ENCODE data around the gene GRHL1. TPM values are rescaled to one million over a fixed set of nuclear protein-coding genes. Genes with fewer than 3 reads are reported as not detected.
A peak's percentile ranks its signal among the peaks of the same experiment; 100 is the strongest.

Gene GRHL1
- total and polyA plus RNA-seq, 2 of the 4 experiments (the other 2 are of a cell fraction) = 0.18 to 0.21 TPM

- ChIA-PET CTCF (no interaction called here), POLR2A (ENCODE audit: unreplicated experiment) (interaction anchor here (0.6 kb wide), 1 partner anchor 434 kb away, joined by 8 read pairs; no protein-coding TSS in a partner anchor)
- Histone ChIP-seq H4K5ac (ENCODE audit: low read depth, low read length) (no peak overlapping the region), H3K4me2 (ENCODE audit: low read depth, low read length) (no peak overlapping the region), H2AK5ac (ENCODE audit: low read depth, low read length) (peak overlapping the region; percentile 1; the same call in 1 of the 2 replicates), H2BK15ac (ENCODE audit: low read depth, low read length) (no peak overlapping the region), H4K20me1 (ENCODE audit: insufficient read depth, low read length) (no peaks in the 10 kb centered on the region), H3K9ac (ENCODE audit: low read depth, low read length) (no peak overlapping the region), H3K9me3 (ENCODE audit: control insufficient read depth, insufficient read depth, low read length) (no peaks in the 10 kb centered on the region), H4K91ac (ENCODE audit: insufficient read depth, low read depth, low read length) (no peak overlapping the region), H3K56ac (ENCODE audit: extremely low read depth, insufficient read depth, low read length) (no peak overlapping the region), H3K18ac (ENCODE audit: low read depth, low read length) (no peak overlapping the region), H3K36me3 (ENCODE audit: control insufficient read depth, insufficient read depth, low read length) (no peaks in the 10 kb centered on the region), H2AFZ (replicated peaks; ENCODE audit: low read length, poor library complexity) (peak overlapping the region; percentile 89), H3K9me1 (ENCODE audit: insufficient read depth, low read length) (0 out of 2 replicates have a peak, but pooled peaks cover 2% of the 10 kb centered on the region), H3K23ac (ENCODE audit: low read depth, low read length) (no peak overlapping the region), H3K4me1 (ENCODE audit: control insufficient read depth, insufficient read depth, low read length) (peaks cover 9% of the 10 kb centered on the region; the same call in 1 of the 2 replicates), H3K27me3 (ENCODE audit: control insufficient read depth, insufficient read depth, low read length) (peaks cover 20% of the 10 kb centered on the region), H3K4ac (ENCODE audit: low read depth, low read length) (no peak overlapping the region; the same call in 1 of the 2 replicates), H2AK9ac (replicated peaks; ENCODE audit: low read depth, low read length, poor library complexity) (peak overlapping the region; percentile 9), H3K14ac (replicated peaks; ENCODE audit: low read depth, low read length) (no peak overlapping the region), H2BK20ac (ENCODE audit: low read depth, low read length) (no peak overlapping the region), H2BK120ac (ENCODE audit: low read depth, low read length) (no peak overlapping the region), H3K79me1 (ENCODE audit: low read depth in 1 of 2, low read length in 2 of 2) (no peaks in the 10 kb centered on the region), H2BK5ac (ENCODE audit: low read depth, low read length, poor library complexity, severe bottlenecking) (no peak overlapping the region), H3K27ac (ENCODE audit: insufficient read depth, low read length) (no peak overlapping the region), H3K4me3 (ENCODE audit: insufficient read depth, low read depth, low read length) (no peak overlapping the region), H4K8ac (ENCODE audit: low read depth in 2 of 2, low read length in 2 of 2) (no peak overlapping the region)
- BruUV-seq (replicated peaks) = no TSS peak
- DNase-seq (no peak), ATAC-seq (ENCODE audit: low read depth) (no peak)
- 92% methylated on average over 11 of the region's 14 CpGs; no CpG with 5 or more reads in 1 of the 2 experiments for WGBS, 2 experiments (ENCODE audit: extremely low coverage in 2 of 2, insufficient read length in 1 of 2)
- dilution Hi-C loops (cut with HindIII; ENCODE audit: low sequenced_read_pairs, unreplicated experiment) (no loop called here), in situ Hi-C loops (cut with MboI; ENCODE audit: low sequenced_read_pairs) (no loop called here), intact Hi-C loops (cut with micrococcal nuclease) (loop anchor here (5.0 to 10.0 kb wide), 3 partner anchors 95 to 393 kb away; partner anchors contain the start of genes ADAM17 and KLF11)
- TF ChIP-seq MXI1 (IDR thresholded peaks at IDR 0.05; ENCODE audit: borderline replicate concordance, low read depth, low read length) (no peak), ELK1 (IDR thresholded peaks at IDR 0.05; ENCODE audit: borderline replicate concordance, low read depth, low read length) (no peak), FOS (IDR thresholded peaks at IDR 0.05; ENCODE audit: low read depth, low read length) (no peak), USF2 (IDR thresholded peaks at IDR 0.05; ENCODE audit: low read depth, low read length) (no peak), RFX5 (IDR thresholded peaks at IDR 0.05; ENCODE audit: low read depth, low read length) (no peak), RAD21 (IDR thresholded peaks at IDR 0.05; ENCODE audit: low read length) (no peak), SMC3 (IDR thresholded peaks at IDR 0.05; ENCODE audit: low read depth, low read length) (no peak), CHD1 (IDR thresholded peaks at IDR 0.05; ENCODE audit: low read depth, low read length) (no peak), CTCF (conservative IDR thresholded peaks at IDR 0.05; ENCODE audit: low read depth, low read length) (no peak), NFE2L2 (IDR thresholded peaks at IDR 0.05; ENCODE audit: low read depth, low read length) (no peak), MAFK (IDR thresholded peaks at IDR 0.05; ENCODE audit: low read depth, low read length) (no peak), CEBPB (IDR thresholded peaks at IDR 0.05; ENCODE audit: low read depth, low read length) (no peak), BHLHE40 (IDR thresholded peaks at IDR 0.05; ENCODE audit: low read depth, low read length) (no peak), MAZ (IDR thresholded peaks at IDR 0.05; ENCODE audit: borderline replicate concordance, low read depth, low read length) (no peak)
These were observed 1.4 kb upstream of the GRHL1 start for GRCh38 chr2:9949992-9950520.

Data from IMR-90 (cell line).